Breast epithelium (tissue), 4 donors: ENCODE measurements around the gene MACROD1. TPM values are rescaled to one million over a fixed set of nuclear protein-coding genes. Genes with fewer than 3 reads are reported as not detected.

ENCODE experiments used
- DNase-seq, 2 donors: peaks; one replicate each; pipeline ENCODE4 v3.0.0-alpha.2; 2019; ENCODE audit warnings: low spot score in 2 of 2
- H3K27ac ChIP-seq, 2 donors: fragments of 200-600 bp; sonication (generic) in 1 of 2; one replicate each; pipeline ENCODE4 v1.5.1; 2016 to 2019; ENCODE audit warnings: mild to moderate bottlenecking in 1 of 2
- H3K27me3 ChIP-seq, 2 donors: fragments of 200-600 bp; sonication (generic) in 1 of 2; one replicate each; pipeline versions ENCODE4 v1.5.1 to v1.6.0; 2017 to 2019; ENCODE audit warnings: control low read depth in 1 of 2, mild to moderate bottlenecking in 1 of 2
- H3K36me3 ChIP-seq: fragments of 200-600 bp; one replicate; pipeline ENCODE4 v1.5.1; 2019
- H3K4me1 ChIP-seq, 2 donors: fragments of 200-600 bp; sonication (generic); one replicate each; pipeline ENCODE4 v1.5.1; 2016 to 2019; ENCODE audit warnings: control low read depth in 1 of 2
- H3K4me3 ChIP-seq, 3 donors: fragments of 200-600 bp; sonication (generic); 1 replicate in 2 of 3; 2 replicates in 1 of 3; pipeline ENCODE4 v1.5.1; 2016 to 2019; ENCODE audit warnings: mild to moderate bottlenecking in 3 of 3, moderate library complexity in 2 of 3
- H3K9me3 ChIP-seq, 2 donors: fragments of 200-600 bp; sonication (generic) in 1 of 2; one replicate each; pipeline ENCODE4 v1.5.1; 2016 to 2019; ENCODE audit warnings: control low read depth in 1 of 2
- CTCF ChIP-seq, 3 donors: fragments of 450-650 bp; IDR thresholded peaks; one replicate each; pipeline ENCODE4 v1.5.1; 2016 to 2017; ENCODE audit warnings: antibody characterized with exemption in 3 of 3, mild to moderate bottlenecking in 3 of 3, moderate library complexity in 3 of 3
- POLR2A ChIP-seq: fragments of 450-650 bp; IDR thresholded peaks from one replicate; pipeline ENCODE4 v1.6.1; 2016; ENCODE audit warnings: antibody characterized with exemption, mild to moderate bottlenecking, moderate library complexity
- POLR2AphosphoS5 ChIP-seq, 3 donors: sonication (generic); formaldehyde crosslinking; IDR thresholded peaks; one replicate each; pipeline ENCODE4 v1.6.1; 2017; ENCODE audit warnings: antibody characterized with exemption in 3 of 3
- intact Hi-C: fragments of 100-400 bp; cut with DNase I; formaldehyde crosslinking; loops from one replicate; pipeline ENCODE4 v1.15.1; 2023; ENCODE audit warnings: low total_unique reads
- total RNA-seq, 3 donors: library from RNA; depleted of rRNA; stranded (reverse); fragments of >200 nt; gene quantifications; one replicate each; pipeline ENCODE4 v1.1.0, GENCODE V29; 2016

Gene MACROD1
- 100 to 1,000 TPM in 1 of 3 donors, 10 to 100 TPM in 2; 19.7 to 113 (median 40.3) TPM for total RNA-seq

DNA sequence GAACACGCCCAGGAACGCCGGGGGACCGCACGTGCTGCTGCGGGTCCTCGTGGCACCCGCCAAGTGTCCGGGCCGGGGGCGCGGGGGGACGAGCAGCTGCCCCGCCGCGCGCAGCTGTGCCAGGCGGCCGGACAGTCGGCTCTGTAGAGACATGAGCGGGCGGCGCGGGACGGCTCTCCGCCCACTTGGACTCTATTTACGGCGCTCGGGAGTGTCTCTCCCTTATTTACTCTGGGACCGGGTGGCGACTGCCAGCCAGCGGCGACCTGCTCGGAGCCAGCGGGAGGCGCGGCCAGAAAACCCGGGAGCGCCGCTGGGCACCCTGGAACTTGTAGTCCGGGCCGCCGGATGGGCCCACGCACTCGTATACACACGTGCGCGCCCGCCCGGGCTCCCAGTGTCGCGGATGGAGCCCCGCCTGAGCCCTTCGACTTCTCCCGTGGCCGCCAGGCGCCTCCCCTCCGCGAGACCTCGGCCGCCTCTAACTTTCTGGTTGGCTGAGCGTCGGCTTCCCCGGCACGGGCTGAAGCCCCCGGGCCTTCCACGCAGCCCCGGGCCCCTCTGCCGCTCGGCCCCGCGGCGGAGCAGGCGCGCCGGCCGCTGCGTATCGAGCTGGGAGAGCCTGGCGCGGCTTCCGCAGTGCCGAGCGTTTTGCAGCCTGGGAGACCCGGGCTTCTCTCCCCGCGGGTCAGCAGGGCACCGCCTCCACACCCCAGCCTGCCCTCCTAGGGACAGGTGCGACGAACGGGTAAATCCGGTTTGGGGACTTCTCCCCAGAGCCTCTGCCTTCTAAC, at the start of gene MACROD1:
Gene MACROD1, minus strand, starts transcription at position 272 of the 794 bp plus-strand sequence. Its CDS starts 119 bp downstream, at position 153.
- H3K4me3 ChIP-seq: peak within 1 kb of the TSS; percentile 73 to 93 (median 85)
- H3K36me3 ChIP-seq: no peaks in the 10 kb centered on the region
- no peaks in the 10 kb centered on the region for H3K9me3 ChIP-seq
- peak within 1 kb of the TSS; percentile 79 to 92 for H3K27ac ChIP-seq
- peaks cover 0 to 4% of the 10 kb centered on the region in 2 donors for H3K4me1 ChIP-seq
- no peaks in the 10 kb centered on the region for H3K27me3 ChIP-seq
- TF ChIP-seq CTCF (IDR thresholded peaks at IDR 0.05): no peak
- no peak for TF ChIP-seq POLR2A
- TF ChIP-seq POLR2AphosphoS5 (IDR thresholded peaks at IDR 0.05): peak; percentile 35 to 76 (median 57)
- DNase-seq: peak; percentile 91 to 95
- intact Hi-C loops: loop anchor here (5.0 kb wide), 1 partner anchor 244 kb away; no protein-coding TSS in a partner anchor

GRCh38 chr11:64211181-64211872, 45.4 kb upstream of the MACROD1 start:
- no peak overlapping the region for H3K4me3 ChIP-seq
- no peaks in the 10 kb centered on the region for H3K4me1 ChIP-seq
- intact Hi-C loops: no loop called here
- TF ChIP-seq POLR2AphosphoS5 (IDR thresholded peaks at IDR 0.05) (no peak), CTCF (IDR thresholded peaks at IDR 0.05) (no peak), POLR2A (no peak)
- no peaks in the 10 kb centered on the region for H3K9me3 ChIP-seq
- H3K27ac ChIP-seq: no peak overlapping the region
- no peaks in the 10 kb centered on the region for H3K27me3 ChIP-seq
- no peaks in the 10 kb centered on the region for H3K36me3 ChIP-seq
- no peak for DNase-seq

GRCh38 chr11:64210301-64211020, 44.5 kb upstream of the MACROD1 start:
- Histone ChIP-seq H3K36me3 (no peaks in the 10 kb centered on the region), H3K27me3 (no peaks in the 10 kb centered on the region)

DNA sequence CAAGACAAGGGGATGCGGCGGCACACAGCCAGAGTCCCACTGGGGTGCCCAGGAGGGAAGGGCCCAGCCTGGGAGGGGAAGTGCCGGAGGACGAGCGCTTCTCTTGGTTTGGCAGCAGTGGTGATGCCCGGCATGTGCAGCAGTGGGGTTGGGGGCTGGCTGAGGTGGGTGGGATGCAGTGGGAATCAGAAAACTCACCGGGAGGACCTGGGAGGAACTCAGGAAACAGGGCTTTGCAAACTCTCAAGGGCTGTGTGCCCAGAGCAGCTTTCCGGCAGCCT, 43.6 kb upstream of the MACROD1 start:
- no peak for DNase-seq
- Histone ChIP-seq H3K9me3 (no peaks in the 10 kb centered on the region), H3K36me3 (no peaks in the 10 kb centered on the region), H3K27ac (no peak overlapping the region), H3K4me3 (no peak overlapping the region), H3K27me3 (no peaks in the 10 kb centered on the region), H3K4me1 (peaks cover 0 to 3% of the 10 kb centered on the region in 2 donors)
- intact Hi-C loops: no loop called here
- TF ChIP-seq CTCF (IDR thresholded peaks at IDR 0.05): no peak

More at GRCh38 chr11:64210301-64211020, 44.5 kb upstream of the MACROD1 start:
- DNase-seq: no peak
- Histone ChIP-seq H3K4me3 (no peak overlapping the region), H3K27ac (no peak overlapping the region), H3K9me3 (no peaks in the 10 kb centered on the region), H3K4me1 (no peaks in the 10 kb centered on the region)
- intact Hi-C loops: no loop called here
- no peak for TF ChIP-seq POLR2A
- TF ChIP-seq POLR2AphosphoS5 (IDR thresholded peaks at IDR 0.05): no peak
- TF ChIP-seq CTCF (IDR thresholded peaks at IDR 0.05): no peak
